Muscle of leg (tissue), 11 donors: ENCODE measurements around the gene SLIT3. TPM values are rescaled to one million over a fixed set of nuclear protein-coding genes. Genes with fewer than 3 reads are reported as not detected.

Source experiments
- DNase-seq: peaks from one replicate; pipeline ENCODE4 v3.0.0; 2013
- H3K27ac ChIP-seq: one replicate; pipeline ENCODE4 v1.5.1; 2013; ENCODE audit warnings: mild to moderate bottlenecking, low read length, control low read depth
- H3K27me3 ChIP-seq: one replicate; pipeline ENCODE4 v1.6.1; 2013; ENCODE audit warnings: low read length; ENCODE audit not compliant: control insufficient read depth, insufficient read depth
- H3K36me3 ChIP-seq: one replicate; pipeline ENCODE4 v1.6.1; 2013; ENCODE audit warnings: low read length; ENCODE audit not compliant: control insufficient read depth, insufficient read depth
- H3K4me1 ChIP-seq: one replicate; pipeline ENCODE4 v1.6.1; 2013; ENCODE audit warnings: low read length; ENCODE audit not compliant: control insufficient read depth, insufficient read depth
- H3K4me3 ChIP-seq: one replicate; pipeline ENCODE4 v1.5.1; 2013; ENCODE audit warnings: low read length, control low read depth
- H3K9me3 ChIP-seq: replicated peaks from 2 replicates; pipeline ENCODE4 v1.6.1; 2013; ENCODE audit warnings: low read depth, low read length; ENCODE audit not compliant: control insufficient read depth
- WGBS: methylation state at CpG from one replicate; pipeline ENCODE4 v1.1.5; 2013; ENCODE audit warnings: missing lambda C conversion rate; ENCODE audit not compliant: insufficient coverage; 5-methylcytosine and 5-hydroxymethylcytosine counted together
- polyA plus RNA-seq, 8 donors: library from polyadenylated mRNA; unstranded; fragments of 120-200 nt; gene quantifications; one replicate each; pipeline versions ENCODE4 v1.2.1 to v1.2.3, GENCODE V29; 2013; ENCODE audit warnings: inconsistent platforms in 1 of 8, low replicate concordance in 1 of 8; ENCODE audit not compliant: insufficient read length in 8 of 8, insufficient read depth in 1 of 8
- total RNA-seq: library from RNA; stranded (reverse); fragments of 120-200 nt; gene quantifications from one replicate; pipeline ENCODE4 v1.2.4, GENCODE V29; 2013

The SLIT3 gene
- total and polyA plus RNA-seq, 9 donors: 5.2 to 36.4 (median 12.2) TPM

GRCh38 chr5:168876419-168876818, 424.5 kb downstream of the SLIT3 start:
- H3K36me3 ChIP-seq: no peaks in the 10 kb centered on the region
- H3K4me1 ChIP-seq: peaks cover 4% of the 10 kb centered on the region
- no peaks in the 10 kb centered on the region for H3K27me3 ChIP-seq
- DNase-seq: no peak
- H3K27ac ChIP-seq: no peak overlapping the region
- 88% methylated on average over 1 of the region's 3 CpGs for WGBS
- no peak overlapping the region for H3K4me3 ChIP-seq
- no peaks in the 10 kb centered on the region for H3K9me3 ChIP-seq

GRCh38 chr5:168875832-168876231, 425.1 kb downstream of the SLIT3 start:
- peaks cover 4% of the 10 kb centered on the region for H3K4me1 ChIP-seq
- H3K9me3 ChIP-seq: no peaks in the 10 kb centered on the region
- DNase-seq: no peak
- H3K27ac ChIP-seq: no peak overlapping the region
- WGBS: 21% methylated on average over 5 of the region's 5 CpGs
- H3K27me3 ChIP-seq: no peaks in the 10 kb centered on the region
- no peaks in the 10 kb centered on the region for H3K36me3 ChIP-seq
- no peak overlapping the region for H3K4me3 ChIP-seq

GRCh38 chr5:168874713-168875380, 426.1 kb downstream of the SLIT3 start:
- WGBS: 72% methylated on average over 3 of the region's 6 CpGs
- DNase-seq: no peak
- Histone ChIP-seq H3K4me1 (peaks cover 4% of the 10 kb centered on the region), H3K27ac (no peak overlapping the region), H3K9me3 (no peaks in the 10 kb centered on the region), H3K36me3 (no peaks in the 10 kb centered on the region), H3K4me3 (no peak overlapping the region), H3K27me3 (peaks cover 3% of the 10 kb centered on the region)

GRCh38 chr5:168872246-168872645, 428.7 kb downstream of the SLIT3 start:
- no peak overlapping the region for H3K27ac ChIP-seq
- no CpG with 5 or more reads among the region's 3 CpGs for WGBS
- H3K9me3 ChIP-seq: no peaks in the 10 kb centered on the region
- H3K36me3 ChIP-seq: no peaks in the 10 kb centered on the region
- no peaks in the 10 kb centered on the region for H3K4me1 ChIP-seq
- DNase-seq: no peak
- H3K4me3 ChIP-seq: no peak overlapping the region
- H3K27me3 ChIP-seq: peaks cover 3% of the 10 kb centered on the region

GRCh38 chr5:168870910-168871309, 430.0 kb downstream of the SLIT3 start:
- H3K4me1 ChIP-seq: no peaks in the 10 kb centered on the region
- H3K27me3 ChIP-seq: peaks cover 3% of the 10 kb centered on the region
- no peaks in the 10 kb centered on the region for H3K36me3 ChIP-seq
- H3K4me3 ChIP-seq: no peak overlapping the region
- 49% methylated on average over 8 of the region's 9 CpGs for WGBS
- no peaks in the 10 kb centered on the region for H3K9me3 ChIP-seq
- no peak overlapping the region for H3K27ac ChIP-seq
- DNase-seq: no peak

GRCh38 chr5:168869615-168870227, 431.2 kb downstream of the SLIT3 start:
- H3K4me3 ChIP-seq: no peak overlapping the region
- no peaks in the 10 kb centered on the region for H3K9me3 ChIP-seq
- 53% methylated on average over 5 of the region's 12 CpGs for WGBS
- H3K36me3 ChIP-seq: no peaks in the 10 kb centered on the region
- H3K27ac ChIP-seq: no peak overlapping the region
- H3K4me1 ChIP-seq: no peaks in the 10 kb centered on the region
- H3K27me3 ChIP-seq: peaks cover 3% of the 10 kb centered on the region
- no peak for DNase-seq

- Histone ChIP-seq H3K4me3 (no peak overlapping the region), H3K36me3 (no peaks in the 10 kb centered on the region), H3K4me1 (no peaks in the 10 kb centered on the region), H3K27me3 (peaks cover 3% of the 10 kb centered on the region), H3K27ac (no peak overlapping the region), H3K9me3 (no peaks in the 10 kb centered on the region)
- DNase-seq: no peak
- WGBS: 93% methylated on average over 4 of the region's 4 CpGs
These were observed 433.7 kb downstream of the SLIT3 start for GRCh38 chr5:168867241-168867640.

- WGBS: 10% methylated on average over 4 of the region's 5 CpGs
- H3K27me3 ChIP-seq: peaks cover 3% of the 10 kb centered on the region
- no peak overlapping the region for H3K4me3 ChIP-seq
- H3K36me3 ChIP-seq: no peaks in the 10 kb centered on the region
- H3K4me1 ChIP-seq: no peaks in the 10 kb centered on the region
- H3K9me3 ChIP-seq: no peaks in the 10 kb centered on the region
- H3K27ac ChIP-seq: no peak overlapping the region
- peak; percentile 63 for DNase-seq
These were observed 435.0 kb downstream of the SLIT3 start for GRCh38 chr5:168865968-168866367.

- Histone ChIP-seq H3K4me3 (no peak overlapping the region), H3K27me3 (no peaks in the 10 kb centered on the region), H3K4me1 (no peaks in the 10 kb centered on the region), H3K9me3 (no peaks in the 10 kb centered on the region), H3K27ac (no peak overlapping the region), H3K36me3 (no peaks in the 10 kb centered on the region)
- WGBS: 100% methylated on average over 1 of the region's 5 CpGs
- DNase-seq: no peak
These were observed 437.9 kb downstream of the SLIT3 start for GRCh38 chr5:168863021-168863420.

GRCh38 chr5:168860503-168860902, 440.4 kb downstream of the SLIT3 start:
- Histone ChIP-seq H3K27me3 (no peaks in the 10 kb centered on the region), H3K4me3 (no peak overlapping the region), H3K36me3 (no peaks in the 10 kb centered on the region), H3K27ac (no peak overlapping the region), H3K4me1 (no peaks in the 10 kb centered on the region), H3K9me3 (no peaks in the 10 kb centered on the region)
- no peak for DNase-seq
- WGBS: no CpG with 5 or more reads among the region's 1 CpG
